NCI-H2029 treated with DMSO at 0.1 percent for 48 hours (cell line): ENCODE measurements around the gene ALOX5.

ENCODE experiments used
- DNase-seq: peaks from one replicate; lab custom pipeline; 2025; lab: John Stamatoyannopoulos, UW

ALOX5 gene

DNA sequence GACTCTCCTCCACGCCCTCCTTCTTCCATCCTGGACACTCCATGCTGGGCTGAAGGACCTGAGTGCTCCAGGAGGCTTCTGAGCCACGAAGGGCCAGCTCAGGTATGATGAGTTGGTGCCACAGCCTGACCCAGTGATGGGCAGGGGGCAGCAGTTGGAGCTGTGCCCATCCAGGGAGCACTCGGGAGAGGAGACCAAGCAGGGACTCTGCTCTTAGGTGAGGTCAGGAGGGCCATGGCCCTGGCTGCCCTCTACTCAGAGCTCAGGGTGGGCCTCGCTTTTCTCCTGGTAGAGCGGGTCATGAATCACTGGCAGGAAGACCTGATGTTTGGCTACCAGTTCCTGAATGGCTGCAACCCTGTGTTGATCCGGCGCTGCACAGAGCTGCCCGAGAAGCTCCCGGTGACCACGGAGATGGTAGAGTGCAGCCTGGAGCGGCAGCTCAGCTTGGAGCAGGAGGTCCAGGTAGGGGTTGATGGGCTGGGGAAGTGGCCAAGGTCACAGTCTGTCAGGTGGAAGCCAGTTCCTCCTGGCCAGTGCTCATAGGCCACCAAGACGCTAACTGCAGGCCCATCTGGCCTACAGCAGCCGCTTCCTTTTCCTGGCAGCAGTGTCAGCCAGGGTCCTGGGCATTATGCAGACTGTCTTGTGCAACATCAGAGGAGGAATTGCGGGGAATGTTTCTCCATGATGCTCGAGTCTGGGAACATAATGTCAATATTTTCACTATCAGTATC is 50.8 kb downstream of the ALOX5 start:
- DNase-seq: no peak

GRCh38 chr10:45425621-45426563 is 51.9 kb downstream of the ALOX5 start:
- DNase-seq: no peak

DNA sequence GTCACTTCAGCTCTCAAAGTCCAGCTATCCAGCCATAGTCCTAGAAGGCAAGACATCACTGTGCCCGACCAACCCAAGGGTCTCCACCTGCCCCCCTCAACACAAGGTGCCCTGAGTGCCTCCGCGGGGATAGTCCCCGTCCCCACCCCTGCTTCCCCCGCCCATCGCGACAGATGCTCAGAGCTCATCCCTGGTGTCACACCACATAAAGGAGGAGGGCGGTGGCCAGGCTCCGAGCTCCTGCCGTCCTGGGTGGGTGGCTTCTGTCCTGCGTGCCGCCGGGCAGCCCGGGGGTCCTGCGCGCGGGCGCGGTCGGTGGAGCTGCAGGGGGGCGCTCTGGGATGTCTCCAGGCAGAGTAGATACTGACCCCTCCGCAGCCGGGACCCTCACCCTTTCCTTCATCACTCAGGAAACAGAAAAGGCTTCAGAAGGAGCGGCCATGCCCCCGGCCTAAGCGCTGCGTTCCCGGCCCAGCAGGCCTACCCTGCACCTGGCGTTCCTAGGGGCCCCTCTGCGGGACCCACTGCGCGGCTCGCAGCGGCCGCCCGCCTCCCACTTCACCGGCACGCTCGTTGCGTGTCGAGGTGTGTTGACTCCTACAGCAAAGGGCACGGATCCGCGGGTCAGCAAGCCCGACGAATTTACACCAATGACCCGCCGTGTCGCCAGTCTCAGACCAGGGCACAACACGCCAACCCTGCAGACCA is 53.4 kb downstream of the ALOX5 start:
- DNase-seq: no peak

GRCh38 chr10:45427970-45428366 is 54.0 kb downstream of the ALOX5 start:
- no peak for DNase-seq

GRCh38 chr10:45428611-45429510 is 54.8 kb downstream of the ALOX5 start:
- no peak for DNase-seq

DNA sequence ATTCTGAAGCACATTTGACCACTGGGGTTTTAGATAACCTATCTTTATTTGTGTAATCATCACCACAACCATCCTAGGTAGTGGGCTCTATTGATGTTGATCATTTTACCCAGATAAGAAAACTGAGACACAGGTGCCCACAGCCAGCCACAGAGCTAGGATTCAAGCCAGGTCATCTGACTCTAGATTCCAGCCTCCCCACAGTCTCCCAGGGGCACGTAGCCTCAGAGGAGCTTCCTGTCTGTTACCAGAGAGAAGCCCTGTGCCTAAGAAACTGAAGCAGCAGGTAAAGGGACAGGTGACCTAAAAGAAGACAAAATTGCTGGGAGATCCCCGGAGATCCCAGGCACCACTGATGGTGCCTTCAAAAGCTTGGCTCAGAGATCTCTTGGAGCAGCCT is 55.8 kb downstream of the ALOX5 start:
- DNase-seq: no peak

DNA sequence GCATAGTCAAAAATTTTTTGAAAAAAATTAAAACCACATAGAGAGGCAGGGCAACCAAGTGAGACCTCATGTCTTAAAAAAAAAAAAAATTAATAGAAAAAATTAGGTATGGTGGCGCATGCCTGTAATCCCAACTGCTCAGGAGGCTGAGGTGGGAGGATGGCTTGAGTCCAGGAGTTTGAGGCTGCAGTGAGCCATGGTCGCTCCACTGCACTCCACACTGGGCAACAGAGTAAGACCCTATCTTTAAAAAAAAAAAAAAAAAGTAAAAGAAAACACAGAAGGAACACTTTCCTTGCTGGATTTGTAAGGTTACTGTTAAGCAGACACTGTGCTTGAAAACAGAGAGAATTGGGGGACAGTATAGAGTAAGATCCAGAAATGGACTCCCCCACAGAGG is 58.1 kb downstream of the ALOX5 start:
- no peak for DNase-seq

DNA sequence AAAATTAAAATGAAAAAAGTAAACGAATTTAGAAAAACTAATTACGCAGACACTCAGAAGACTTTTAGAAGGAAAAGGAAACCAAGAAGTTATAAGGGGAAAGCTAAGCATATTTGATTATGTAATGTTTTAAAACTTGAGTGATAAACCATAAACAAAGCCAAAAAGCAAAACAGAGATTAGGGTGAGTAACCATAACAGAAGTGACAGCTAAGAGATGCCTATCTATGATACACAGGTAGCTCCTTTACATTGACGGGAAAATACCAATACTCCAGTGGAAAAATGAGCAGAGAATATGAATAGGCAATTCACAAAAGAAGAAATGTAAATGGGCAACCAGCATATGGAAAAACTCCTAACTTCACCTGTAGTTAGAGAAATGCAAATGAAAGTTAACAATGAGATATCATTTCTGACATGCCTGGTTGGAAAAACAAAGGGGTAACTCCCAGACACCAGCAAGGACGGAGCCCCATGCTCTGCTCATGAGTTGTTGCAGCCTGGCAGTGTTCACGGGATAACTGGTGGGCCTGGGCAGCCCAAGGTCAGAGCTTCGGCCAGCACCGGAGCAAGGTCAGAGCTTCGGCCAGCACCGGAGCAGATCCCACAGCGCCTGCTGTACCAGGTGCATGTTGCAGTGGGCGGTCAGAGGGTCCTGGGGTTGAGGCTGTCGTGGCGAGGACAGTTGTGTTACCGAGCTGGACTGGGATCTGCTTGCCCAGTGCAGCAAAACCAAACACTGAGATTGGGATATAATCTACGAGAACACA is 58.9 kb downstream of the ALOX5 start:
- no peak for DNase-seq

GRCh38 chr10:45433716-45434469 is 59.9 kb downstream of the ALOX5 start:
- DNase-seq: no peak

DNA sequence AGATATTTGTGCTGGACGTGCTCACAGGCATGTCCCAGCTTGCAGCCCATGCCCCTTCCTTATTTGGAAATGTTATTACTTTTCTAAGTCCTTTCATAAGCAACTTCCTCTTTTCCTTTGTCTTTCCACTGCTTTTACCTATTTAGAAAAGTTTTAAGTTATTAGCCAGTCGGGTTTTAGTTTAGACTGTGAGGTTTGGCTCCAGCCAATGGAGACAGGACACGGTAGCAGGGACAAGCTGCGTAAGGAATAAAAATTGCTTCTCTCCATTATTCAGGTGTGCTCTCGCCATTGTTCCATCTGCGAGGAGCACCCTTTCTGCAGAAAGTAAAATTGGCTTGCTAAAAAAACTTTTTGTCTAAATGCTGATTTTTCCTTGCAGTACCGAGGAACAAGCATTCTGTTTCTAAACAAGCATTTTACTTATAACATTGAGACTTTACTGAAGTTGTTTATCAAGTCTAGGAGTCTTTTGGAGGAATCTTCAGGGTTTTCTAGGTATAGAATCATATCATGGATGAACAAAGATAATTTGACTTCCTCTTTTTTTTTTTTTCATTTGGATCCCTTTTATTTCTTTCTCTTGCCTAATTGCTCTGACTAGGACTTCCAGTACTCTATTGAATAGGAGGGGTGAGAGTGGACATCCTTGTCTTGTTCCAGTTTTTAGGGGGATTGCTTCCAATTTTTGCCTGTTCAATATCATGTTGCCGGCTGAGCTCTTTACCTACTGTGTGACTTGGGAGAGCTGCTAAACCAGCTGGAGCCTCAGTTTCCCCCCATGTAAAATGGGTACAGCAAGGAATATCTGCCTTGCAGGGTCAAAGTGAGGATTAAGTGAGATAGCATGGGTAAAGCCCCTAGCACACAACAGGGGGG is 63.8 kb downstream of the ALOX5 start:
- DNase-seq: no peak

DNA sequence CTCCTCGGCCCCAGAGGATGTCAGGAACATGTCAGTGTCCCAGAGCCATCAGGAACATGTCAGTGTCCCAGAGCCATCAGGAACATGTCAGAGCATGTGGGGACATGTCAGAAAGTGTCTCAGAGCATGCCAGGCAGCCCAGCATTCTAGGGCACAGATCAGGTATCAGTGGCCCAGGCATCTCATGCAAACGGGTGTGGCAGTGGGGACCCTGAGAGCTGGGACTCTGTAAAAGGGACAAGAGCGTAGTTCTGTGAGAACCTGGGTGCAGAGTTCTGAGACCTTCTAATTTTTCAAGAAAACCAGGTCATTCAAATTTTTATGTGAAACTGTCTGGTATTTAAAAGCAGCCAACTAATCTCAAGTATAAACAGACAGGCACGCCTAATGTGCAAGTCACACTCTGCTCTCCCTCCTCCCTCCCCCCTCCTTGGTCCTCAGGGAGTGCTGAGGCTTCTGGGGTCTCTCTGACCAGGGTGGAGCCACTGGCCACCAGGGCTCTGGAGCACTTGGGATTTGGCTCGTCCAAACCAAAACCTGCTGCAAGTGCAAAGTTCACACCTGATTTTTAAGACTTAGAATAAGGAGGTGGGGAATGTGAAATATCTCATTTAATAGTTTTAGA is 64.6 kb downstream of the ALOX5 start:
- no peak for DNase-seq

- DNase-seq: no peak
These were observed 65.3 kb downstream of the ALOX5 start for GRCh38 chr10:45439365-45439764.

DNA sequence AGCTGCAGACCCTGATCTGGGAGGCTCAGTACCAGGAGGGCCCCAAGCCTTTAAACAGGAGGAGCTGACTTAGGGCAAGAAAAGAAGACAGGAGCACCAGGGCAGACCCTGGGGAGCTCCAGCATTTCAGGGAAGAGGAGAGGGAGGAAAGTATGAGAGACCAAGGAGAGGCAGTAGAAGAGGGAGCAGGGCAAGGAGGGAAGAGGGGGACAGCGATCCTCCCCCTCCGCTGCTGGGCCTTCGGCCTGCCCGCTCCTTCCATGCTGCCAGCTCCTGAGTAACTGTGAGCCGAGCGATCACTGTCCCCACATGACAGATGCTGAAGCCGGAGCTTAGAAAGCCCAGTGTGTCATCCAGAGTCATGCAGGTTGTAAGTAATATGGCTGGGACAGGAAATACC is 65.9 kb downstream of the ALOX5 start:
- no peak for DNase-seq

GRCh38 chr10:45440511-45441062 is 66.6 kb downstream of the ALOX5 start:
- no peak for DNase-seq

- no peak for DNase-seq
These were observed 67.5 kb downstream of the ALOX5 start for GRCh38 chr10:45441239-45442190.

GRCh38 chr10:45442251-45442650 is 68.2 kb downstream of the ALOX5 start:
- no peak for DNase-seq

GRCh38 chr10:45442662-45443061 is 68.6 kb downstream of the ALOX5 start:
- DNase-seq: no peak
